VCaP (cell line): ENCODE measurements around the gene USP25.

Experiments
- H3K27ac ChIP-seq: fragments of 450-650 bp; 2 replicates; pipeline ENCODE4 v1.5.1; 2017
- TF ChIP-seq, protein P1 (sequence below): fragments of 450-650 bp; conservative IDR thresholded peaks from 2 replicates; pipeline ENCODE4 v1.5.1; 2017; ENCODE audit warnings: mild to moderate bottlenecking, moderate library complexity

Gene USP25

DNA sequence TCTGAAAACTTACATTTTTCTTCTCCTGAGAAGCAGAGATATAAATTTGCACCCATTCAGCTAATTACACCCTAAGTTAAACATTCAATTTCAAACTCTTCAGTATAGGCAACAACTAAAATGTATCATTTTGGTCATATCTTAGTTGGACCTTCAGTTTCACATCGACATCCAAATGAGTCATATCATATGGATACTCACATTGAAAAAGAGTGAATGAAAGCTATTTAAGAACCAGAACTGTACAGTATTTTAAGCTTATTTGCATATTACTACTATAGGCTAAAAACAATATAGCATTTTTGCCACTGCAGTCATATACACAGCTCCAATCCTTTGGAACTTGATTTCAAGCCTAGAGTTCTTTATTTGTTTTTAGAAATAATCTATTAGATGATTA lies 33.6 kb downstream of the USP25 start:
- no peak overlapping the region for H3K27ac ChIP-seq
- TF ChIP-seq, protein P1, sequence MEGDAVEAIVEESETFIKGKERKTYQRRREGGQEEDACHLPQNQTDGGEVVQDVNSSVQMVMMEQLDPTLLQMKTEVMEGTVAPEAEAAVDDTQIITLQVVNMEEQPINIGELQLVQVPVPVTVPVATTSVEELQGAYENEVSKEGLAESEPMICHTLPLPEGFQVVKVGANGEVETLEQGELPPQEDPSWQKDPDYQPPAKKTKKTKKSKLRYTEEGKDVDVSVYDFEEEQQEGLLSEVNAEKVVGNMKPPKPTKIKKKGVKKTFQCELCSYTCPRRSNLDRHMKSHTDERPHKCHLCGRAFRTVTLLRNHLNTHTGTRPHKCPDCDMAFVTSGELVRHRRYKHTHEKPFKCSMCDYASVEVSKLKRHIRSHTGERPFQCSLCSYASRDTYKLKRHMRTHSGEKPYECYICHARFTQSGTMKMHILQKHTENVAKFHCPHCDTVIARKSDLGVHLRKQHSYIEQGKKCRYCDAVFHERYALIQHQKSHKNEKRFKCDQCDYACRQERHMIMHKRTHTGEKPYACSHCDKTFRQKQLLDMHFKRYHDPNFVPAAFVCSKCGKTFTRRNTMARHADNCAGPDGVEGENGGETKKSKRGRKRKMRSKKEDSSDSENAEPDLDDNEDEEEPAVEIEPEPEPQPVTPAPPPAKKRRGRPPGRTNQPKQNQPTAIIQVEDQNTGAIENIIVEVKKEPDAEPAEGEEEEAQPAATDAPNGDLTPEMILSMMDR, result no peak

DNA sequence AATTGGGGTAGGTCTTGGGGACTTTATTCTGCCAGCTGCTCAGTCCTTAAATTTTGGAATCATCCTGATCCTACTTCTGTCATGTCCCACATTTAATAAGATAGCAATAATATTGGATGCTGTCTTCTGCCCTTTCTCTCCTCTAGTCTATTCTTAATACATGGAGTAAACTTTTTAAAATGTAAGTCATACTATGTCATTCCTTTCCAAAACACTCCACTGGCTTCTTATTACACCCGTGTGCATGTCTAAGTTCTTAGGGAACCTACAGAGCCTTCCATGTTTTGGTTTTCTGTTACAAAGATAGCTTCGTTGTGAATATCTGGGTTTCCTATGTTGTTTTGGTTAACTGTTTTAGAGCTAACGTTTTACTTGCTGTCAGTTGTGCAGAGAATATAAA lies 35.1 kb downstream of the USP25 start:
- no peak overlapping the region for H3K27ac ChIP-seq
- TF ChIP-seq, protein P1, result no peak

DNA sequence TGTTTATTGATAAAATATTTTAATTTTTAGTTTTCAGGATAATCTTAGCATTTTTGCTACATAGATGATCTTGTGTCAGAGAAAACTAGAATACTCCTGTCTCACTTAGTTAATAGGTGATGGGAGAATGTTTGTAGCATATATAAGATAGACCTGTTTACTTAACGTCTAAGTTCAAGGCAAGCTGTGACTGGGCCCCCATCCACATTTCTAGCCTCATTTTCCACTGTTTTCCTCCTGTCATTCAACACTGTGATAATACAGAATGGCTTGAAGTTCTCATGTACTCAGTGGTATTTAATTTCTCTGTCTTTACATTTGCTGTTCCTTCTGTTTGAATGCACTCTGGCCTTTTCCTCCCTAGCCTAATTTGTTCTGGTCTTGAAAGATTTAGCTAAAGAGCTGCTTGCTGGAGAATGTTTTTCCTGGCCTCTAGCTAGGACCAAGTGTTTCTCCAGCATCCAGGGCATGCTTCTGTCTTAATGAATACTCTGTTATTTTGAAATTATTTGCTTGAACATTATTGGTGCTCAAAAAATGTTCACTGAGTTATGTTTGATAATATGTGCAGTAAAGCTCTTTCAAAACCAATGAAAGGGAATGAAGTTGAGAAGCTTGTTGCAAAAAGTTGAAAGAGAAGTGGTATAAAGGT lies 37.3 kb downstream of the USP25 start:
- H3K27ac ChIP-seq, result no peak overlapping the region
- TF ChIP-seq, protein P1, result no peak

DNA sequence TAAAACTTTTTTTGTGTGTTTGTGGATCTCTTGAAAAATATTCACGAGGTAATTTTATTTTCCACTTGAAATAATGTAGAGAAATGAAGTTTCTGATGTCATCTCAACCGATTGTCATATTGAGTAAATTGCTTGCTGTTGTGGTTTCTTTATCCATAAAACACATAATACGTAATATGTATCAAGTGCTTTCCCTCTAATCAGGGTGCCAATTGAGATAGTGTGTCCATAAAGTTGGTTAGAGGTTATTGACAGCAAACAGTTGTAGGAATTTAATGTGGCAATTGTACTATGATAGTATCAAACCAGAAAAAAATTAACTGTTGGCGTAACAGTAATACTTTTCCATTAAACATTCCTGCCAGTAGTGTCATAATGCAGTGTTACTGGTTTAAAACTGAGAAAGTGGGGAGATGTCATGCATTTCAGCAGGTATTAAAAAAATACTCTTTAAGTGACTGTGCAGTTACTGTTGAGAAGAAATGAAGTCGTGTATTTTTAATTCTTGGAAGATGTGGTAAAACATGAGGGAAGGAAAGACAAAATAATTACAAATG lies 38.3 kb downstream of the USP25 start:
- TF ChIP-seq, protein P1, result no peak
- no peak overlapping the region for H3K27ac ChIP-seq

DNA sequence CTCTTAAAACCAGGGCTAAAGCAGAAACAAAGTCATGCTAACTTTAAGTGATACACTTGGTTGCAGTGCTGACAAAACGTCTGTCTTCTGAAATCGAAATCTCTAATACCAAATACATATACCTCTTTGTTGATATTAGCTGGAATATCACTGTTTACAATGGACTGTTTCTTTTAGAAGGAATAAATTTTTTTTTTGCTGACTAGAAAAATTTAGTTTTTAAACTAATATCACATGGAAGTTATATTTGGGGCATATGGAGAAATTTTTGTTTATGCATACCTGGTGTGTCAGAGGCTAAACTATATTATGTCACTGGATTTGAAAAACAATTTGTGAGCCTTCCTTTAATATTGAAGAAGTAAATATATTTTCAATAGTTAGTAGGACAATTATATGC lies 39.1 kb downstream of the USP25 start:
- TF ChIP-seq, protein P1, result no peak
- H3K27ac ChIP-seq, result no peak overlapping the region

DNA sequence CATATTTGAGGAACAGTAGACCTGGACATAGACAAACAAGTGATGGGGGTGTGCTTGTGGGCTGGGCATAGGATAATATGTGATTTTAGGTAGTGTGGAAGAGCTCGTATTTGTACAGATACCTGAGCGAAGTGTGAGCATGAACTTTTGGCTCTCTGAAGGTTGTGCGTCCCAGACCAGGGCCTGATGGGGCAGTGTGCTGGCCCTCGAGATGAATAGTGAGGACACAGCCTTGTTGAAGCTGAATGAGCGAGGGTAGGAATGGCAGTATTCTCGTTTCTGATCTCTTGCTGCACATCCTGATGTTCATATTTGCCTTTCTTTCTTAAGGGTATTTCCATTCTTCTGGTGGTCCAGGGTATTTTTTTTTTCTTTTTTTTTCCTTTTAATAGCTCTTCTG lies 41.5 kb downstream of the USP25 start:
- no peak overlapping the region for H3K27ac ChIP-seq
- TF ChIP-seq, protein P1, result no peak

DNA sequence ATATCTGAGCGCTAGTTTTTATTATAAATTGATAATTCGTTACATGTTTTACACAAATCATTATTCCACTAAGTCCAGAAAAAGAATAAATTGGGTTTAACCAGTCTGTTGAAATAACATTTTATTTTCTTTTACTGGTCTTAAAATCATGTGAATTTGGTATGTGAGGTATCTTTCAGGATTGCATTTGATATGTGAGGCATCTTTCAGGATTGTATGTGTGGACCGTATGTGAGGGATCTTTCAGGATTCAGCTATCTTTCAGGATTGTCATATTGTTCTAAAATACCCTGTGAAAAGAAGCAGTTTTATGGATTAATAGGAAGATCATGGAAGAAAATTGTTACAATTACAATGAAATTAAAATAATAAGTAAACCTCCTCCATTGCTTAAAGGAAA lies 42.9 kb downstream of the USP25 start:
- H3K27ac ChIP-seq, result no peak overlapping the region
- TF ChIP-seq, protein P1, result no peak
